Kidney epithelial cell (primary cell): ENCODE results near the gene ERI3. TPM values are rescaled to one million over a fixed set of nuclear protein-coding genes. Genes with fewer than 3 reads are reported as not detected.

Experiments used
- DNase-seq: peaks from one replicate; pipeline ENCODE4 v3.0.0-alpha.2; 2010; ENCODE audit warnings: low read depth
- H3K27me3 ChIP-seq: 2 replicates; pipeline ENCODE4 v1.6.0; 2011; ENCODE audit warnings: low read length; ENCODE audit not compliant: control insufficient read depth, insufficient read depth
- H3K36me3 ChIP-seq: 2 replicates; pipeline ENCODE4 v1.5.1; 2011; ENCODE audit warnings: low read length; ENCODE audit not compliant: control insufficient read depth, insufficient read depth
- H3K4me3 ChIP-seq: 2 replicates; pipeline ENCODE4 v1.5.1; 2011; ENCODE audit warnings: low read depth, mild to moderate bottlenecking, control low read depth, low read length
- total RNA-seq: library from RNA; depleted of rRNA; stranded (reverse); fragments of >200 nt; gene quantifications from 2 replicates; pipeline ENCODE4 v1.2.3, GENCODE V29; 2015
- TF ChIP-seq, protein P1 (sequence below): IDR thresholded peaks from 2 replicates; pipeline ENCODE4 v1.5.1; 2011; ENCODE audit warnings: mild to moderate bottlenecking, moderate library complexity, low read length, control low read depth, inconsistent platforms; ENCODE audit not compliant: insufficient read depth, poor library complexity, severe bottlenecking

The ERI3 gene
- total RNA-seq, 1 donor from 2014 or later = 64.8 TPM

DNA sequence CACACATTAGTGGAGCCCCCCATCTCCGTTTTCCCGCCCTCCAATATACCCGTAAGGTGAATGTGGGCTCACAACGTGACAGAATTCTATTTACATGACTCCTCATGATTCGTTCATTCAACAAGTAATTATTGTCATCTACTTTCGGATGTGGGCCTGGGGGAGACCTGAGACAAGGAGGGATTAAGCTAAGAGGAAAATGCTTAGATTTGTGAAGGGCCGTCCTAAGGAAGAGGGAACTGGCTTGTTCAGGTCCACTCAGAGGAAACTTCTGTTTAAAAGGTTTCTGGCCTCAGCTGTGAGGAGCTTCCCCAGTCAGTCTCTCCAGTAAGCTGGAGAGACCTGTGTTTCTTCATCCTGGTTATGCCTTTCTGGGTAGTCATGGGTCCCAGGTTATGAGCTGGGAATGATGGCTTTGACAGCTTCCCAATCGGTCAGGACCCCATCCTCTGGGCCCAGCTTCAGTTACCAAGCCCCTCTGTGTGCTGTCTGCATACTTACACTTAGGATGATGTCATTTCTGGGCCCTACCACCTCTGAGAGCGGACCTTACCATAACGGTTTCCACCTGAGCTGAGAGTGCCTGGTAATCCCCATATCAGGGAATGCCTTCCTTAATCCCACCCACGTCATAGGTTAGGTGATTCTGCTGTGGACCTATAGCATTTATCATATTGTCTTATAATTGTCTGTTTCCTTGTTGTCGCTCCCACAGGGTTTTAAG is 687 bp upstream of the ERI3 start:
- Histone ChIP-seq H3K27me3 (no peaks in the 10 kb centered on the region), H3K36me3 (no peaks in the 10 kb centered on the region), H3K4me3 (no peak overlapping the region)
- TF ChIP-seq, protein P1, sequence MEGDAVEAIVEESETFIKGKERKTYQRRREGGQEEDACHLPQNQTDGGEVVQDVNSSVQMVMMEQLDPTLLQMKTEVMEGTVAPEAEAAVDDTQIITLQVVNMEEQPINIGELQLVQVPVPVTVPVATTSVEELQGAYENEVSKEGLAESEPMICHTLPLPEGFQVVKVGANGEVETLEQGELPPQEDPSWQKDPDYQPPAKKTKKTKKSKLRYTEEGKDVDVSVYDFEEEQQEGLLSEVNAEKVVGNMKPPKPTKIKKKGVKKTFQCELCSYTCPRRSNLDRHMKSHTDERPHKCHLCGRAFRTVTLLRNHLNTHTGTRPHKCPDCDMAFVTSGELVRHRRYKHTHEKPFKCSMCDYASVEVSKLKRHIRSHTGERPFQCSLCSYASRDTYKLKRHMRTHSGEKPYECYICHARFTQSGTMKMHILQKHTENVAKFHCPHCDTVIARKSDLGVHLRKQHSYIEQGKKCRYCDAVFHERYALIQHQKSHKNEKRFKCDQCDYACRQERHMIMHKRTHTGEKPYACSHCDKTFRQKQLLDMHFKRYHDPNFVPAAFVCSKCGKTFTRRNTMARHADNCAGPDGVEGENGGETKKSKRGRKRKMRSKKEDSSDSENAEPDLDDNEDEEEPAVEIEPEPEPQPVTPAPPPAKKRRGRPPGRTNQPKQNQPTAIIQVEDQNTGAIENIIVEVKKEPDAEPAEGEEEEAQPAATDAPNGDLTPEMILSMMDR = no peak
- no peak for DNase-seq

GRCh38 chr1:44354268-44354839 is 703 bp downstream of the ERI3 start:
- TF ChIP-seq, protein P1 = no peak
- DNase-seq = no peak
- Histone ChIP-seq H3K36me3 (no peaks in the 10 kb centered on the region), H3K4me3 (peak overlapping the region; percentile 78), H3K27me3 (no peaks in the 10 kb centered on the region)

DNA sequence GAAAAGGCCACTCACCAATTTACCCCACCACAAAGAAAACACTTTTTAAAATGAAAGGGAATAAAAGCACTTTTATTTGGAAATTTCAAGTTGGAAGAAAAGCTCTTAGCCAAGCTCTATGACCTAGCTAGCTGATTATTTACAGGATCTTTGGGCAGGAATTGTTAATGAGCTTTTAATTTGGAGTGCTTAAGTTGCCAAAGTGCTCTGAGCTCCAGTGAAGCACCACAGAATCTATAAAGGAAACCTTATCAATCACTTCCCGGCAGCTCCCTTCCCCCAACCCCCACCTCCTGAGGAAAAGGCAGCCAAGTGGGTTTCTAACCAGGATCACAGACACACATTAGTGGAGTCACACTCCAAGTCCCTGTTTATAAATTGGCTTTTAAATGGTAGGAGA is 1.5 kb downstream of the ERI3 start:
- no peaks in the 10 kb centered on the region for H3K36me3 ChIP-seq
- TF ChIP-seq, protein P1 = no peak
- H3K27me3 ChIP-seq = no peaks in the 10 kb centered on the region
- H3K4me3 ChIP-seq = no peak overlapping the region
- no peak for DNase-seq

GRCh38 chr1:44351289-44351688 is 3.8 kb downstream of the ERI3 start:
- no peak for DNase-seq
- Histone ChIP-seq H3K36me3 (no peaks in the 10 kb centered on the region), H3K27me3 (no peaks in the 10 kb centered on the region), H3K4me3 (no peak overlapping the region)
- TF ChIP-seq, protein P1 = no peak

DNA sequence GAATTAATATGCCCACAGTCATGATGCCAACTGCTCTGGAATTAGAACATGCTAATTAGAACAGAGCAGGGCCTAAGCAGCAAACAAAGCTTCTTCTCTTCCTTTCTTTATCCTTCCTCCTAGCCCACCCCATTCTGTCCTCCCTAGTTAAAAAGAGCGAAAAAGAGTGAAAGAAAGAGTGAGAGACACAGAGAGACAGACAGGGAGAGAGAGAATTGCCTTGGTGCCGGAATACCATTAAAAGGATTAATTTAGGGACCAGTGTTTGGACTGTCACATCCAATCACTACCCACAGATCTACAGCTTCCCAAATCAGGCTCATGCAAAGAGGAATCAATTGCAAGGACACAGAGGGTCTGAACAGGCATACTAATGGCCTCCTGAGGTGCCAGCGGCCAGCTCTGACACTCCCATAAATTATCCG is 7.0 kb downstream of the ERI3 start:
- no peaks in the 10 kb centered on the region for H3K27me3 ChIP-seq
- H3K36me3 ChIP-seq = no peaks in the 10 kb centered on the region
- TF ChIP-seq, protein P1 = no peak
- H3K4me3 ChIP-seq = no peak overlapping the region
- DNase-seq = no peak
